Peyer's patch (tissue), 4 donors: Measurements from ENCODE around the gene CD4.

Source experiments
- CTCF ChIP-seq, 6 experiments: fragments of 450-650 bp in 4 of 6; fragments of 200-600 bp in 2 of 6; sonication (generic) in 1 of 6; IDR thresholded peaks; one replicate each; pipeline ENCODE4 v1.5.1; 2017 to 2019; ENCODE audit warnings: antibody characterized with exemption in 6 of 6, mild to moderate bottlenecking in 3 of 6, moderate library complexity in 1 of 6
- POLR2A ChIP-seq, 2 donors: fragments of 450-650 bp; IDR thresholded peaks; one replicate each; pipeline ENCODE4 v1.5.1; 2017; ENCODE audit warnings: antibody characterized with exemption in 2 of 2, mild to moderate bottlenecking in 2 of 2, moderate library complexity in 2 of 2

- TF ChIP-seq CTCF (IDR thresholded peaks at IDR 0.05) = no peak
- no peak for TF ChIP-seq POLR2A (IDR thresholded peaks at IDR 0.05)
Measured at GRCh38 chr12:6775185-6776174, 13.8 kb upstream of the CD4 start.
